IgD-negative memory B cell (primary cell): ENCODE measurements around the gene INAFM2. TPM values are rescaled to one million over a fixed set of nuclear protein-coding genes. Genes with fewer than 3 reads are reported as not detected.

Experiments
- H3K27ac Mint-ChIP-seq, 3 donors: one replicate each; pipeline ENCODE4 v1.8.0; 2020 to 2022; ENCODE audit warnings: mild to moderate bottlenecking in 3 of 3, mixed read lengths in 3 of 3, moderate library complexity in 1 of 3
- H3K27me3 Mint-ChIP-seq: one replicate; pipeline ENCODE4 v1.8.0; 2021; ENCODE audit warnings: mixed read lengths
- H3K36me3 Mint-ChIP-seq: one replicate; pipeline ENCODE4 v1.8.0; 2020; ENCODE audit warnings: mild to moderate bottlenecking, mixed read lengths
- H3K4me1 Mint-ChIP-seq, 3 donors: one replicate each; pipeline ENCODE4 v1.8.0; 2020 to 2022; ENCODE audit warnings: mixed read lengths in 3 of 3, mild to moderate bottlenecking in 1 of 3
- H3K4me3 Mint-ChIP-seq, 4 donors: one replicate each; pipeline ENCODE4 v1.8.0; 2020 to 2022; ENCODE audit warnings: mild to moderate bottlenecking in 4 of 4, mixed read lengths in 4 of 4, moderate library complexity in 3 of 4
- H3K9me3 Mint-ChIP-seq, 3 donors: one replicate each; pipeline ENCODE4 v1.8.0; 2020 to 2021; ENCODE audit warnings: mixed read lengths in 3 of 3, mild to moderate bottlenecking in 1 of 3
- polyA plus RNA-seq: library from polyadenylated mRNA; unstranded; fragments of 300-500 nt; fragmentation: Illumina TruSeq; gene quantifications from one replicate; pipeline ENCODE4 v1.2.3, GENCODE V29; 2021

INAFM2 gene
- polyA plus RNA-seq, 1 donor from 2014 or later: 1.3 TPM

DNA sequence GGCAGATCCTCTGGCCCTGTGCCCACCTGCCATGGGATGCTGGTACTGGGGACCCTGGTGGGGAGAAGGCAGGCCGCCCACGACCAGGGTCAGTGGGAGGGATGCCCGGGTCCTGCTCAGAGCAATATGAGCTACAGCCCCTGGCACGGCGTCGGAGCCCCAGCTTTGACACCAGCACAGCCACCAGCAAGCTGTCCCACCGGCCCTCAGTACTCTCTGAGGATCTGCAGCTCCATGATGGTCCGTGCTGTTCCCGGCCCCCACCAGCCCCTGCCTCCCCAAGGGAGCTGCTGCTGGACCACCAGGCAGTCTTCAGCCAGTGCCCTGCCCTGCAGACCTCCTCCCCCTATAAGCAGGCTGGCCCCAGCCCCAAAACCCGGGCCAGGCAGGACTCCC, 46.0 kb downstream of the INAFM2 start:
- peak overlapping the region in 2 of 4 donors; percentile 11 to 41 for H3K4me3 Mint-ChIP-seq
- no peaks in the 10 kb centered on the region for H3K9me3 Mint-ChIP-seq
- H3K27ac Mint-ChIP-seq: peak overlapping the region in 1 of 3 donors; percentile 2
- H3K27me3 Mint-ChIP-seq: no peaks in the 10 kb centered on the region
- peaks cover 10 to 14% (median 12%) of the 10 kb centered on the region in 3 donors for H3K4me1 Mint-ChIP-seq
- H3K36me3 Mint-ChIP-seq: peaks cover 2% of the 10 kb centered on the region

DNA sequence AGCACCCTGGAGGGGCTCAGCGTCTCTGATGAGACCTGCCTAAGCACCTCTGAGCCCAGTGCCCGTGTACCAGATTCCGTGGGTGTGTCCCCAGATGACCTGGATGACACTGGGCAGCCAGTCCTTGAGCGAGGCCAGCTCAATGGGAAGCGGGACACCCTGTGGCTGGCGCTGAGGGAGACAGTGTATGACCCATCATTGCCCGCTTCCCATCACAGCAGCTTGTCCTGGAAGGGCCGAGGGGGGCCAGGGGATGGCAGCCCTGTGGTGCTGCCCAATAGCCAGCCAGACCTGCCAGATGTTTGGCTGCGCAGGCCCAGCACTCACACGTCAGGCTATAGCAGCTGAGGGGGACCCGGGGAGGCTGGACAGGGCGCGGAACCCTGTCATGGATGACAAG, 46.5 kb downstream of the INAFM2 start:
- no peak overlapping the region for H3K4me3 Mint-ChIP-seq
- peaks cover 2% of the 10 kb centered on the region for H3K36me3 Mint-ChIP-seq
- H3K4me1 Mint-ChIP-seq: peaks cover 10 to 14% (median 12%) of the 10 kb centered on the region in 3 donors
- no peaks in the 10 kb centered on the region for H3K9me3 Mint-ChIP-seq
- H3K27ac Mint-ChIP-seq: no peak overlapping the region
- H3K27me3 Mint-ChIP-seq: no peaks in the 10 kb centered on the region

DNA sequence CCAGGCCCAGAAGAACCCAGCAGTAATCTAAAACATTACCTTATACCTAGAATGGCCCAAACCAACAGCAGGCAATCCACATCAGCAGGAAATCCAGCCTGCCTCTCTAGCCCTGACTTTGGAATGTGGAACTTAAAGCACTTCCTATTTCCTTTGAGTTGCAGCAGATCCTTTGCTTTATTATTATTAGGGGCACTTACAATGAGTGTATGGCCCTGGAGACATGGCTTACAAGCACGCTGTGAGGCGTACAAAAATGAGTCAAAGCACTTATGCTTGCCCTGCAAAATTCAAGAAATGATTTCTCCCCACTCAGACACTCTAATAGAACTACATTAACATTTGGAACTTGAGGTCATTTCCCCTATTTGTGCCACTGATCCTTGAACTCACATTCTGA, 49.5 kb downstream of the INAFM2 start:
- H3K4me3 Mint-ChIP-seq: no peak overlapping the region
- no peaks in the 10 kb centered on the region for H3K36me3 Mint-ChIP-seq
- no peaks in the 10 kb centered on the region for H3K9me3 Mint-ChIP-seq
- H3K4me1 Mint-ChIP-seq: peaks cover 0 to 3% (median 0%) of the 10 kb centered on the region in 3 donors
- no peaks in the 10 kb centered on the region for H3K27me3 Mint-ChIP-seq
- H3K27ac Mint-ChIP-seq: no peak overlapping the region

Other genes with a start within 250 kb of the INAFM2 start
- gene BMF, start 214.8 kb upstream of the INAFM2 start, polyA plus RNA-seq: 5.8 TPM
- 0.55 TPM for gene BUB1B, start 162.6 kb upstream of the INAFM2 start, polyA plus RNA-seq
- gene PAK6, start 84.6 kb upstream of the INAFM2 start, polyA plus RNA-seq: not detected
- gene ANKRD63, start 40.6 kb upstream of the INAFM2 start, polyA plus RNA-seq: not detected
- 20.8 TPM for gene PLCB2, start 15.8 kb upstream of the INAFM2 start, polyA plus RNA-seq
- 0.11 TPM for gene CCDC9B, start 17.2 kb downstream of the INAFM2 start, polyA plus RNA-seq
- gene PHGR1, start 27.3 kb downstream of the INAFM2 start, polyA plus RNA-seq: not detected
- gene DISP2, start 34.5 kb downstream of the INAFM2 start, polyA plus RNA-seq: 0.19 TPM
- gene KNSTRN, start 59.0 kb downstream of the INAFM2 start, polyA plus RNA-seq: 4.6 TPM
- gene IVD, start 82.1 kb downstream of the INAFM2 start, polyA plus RNA-seq: 55.5 TPM
- gene BAHD1, start 117.3 kb downstream of the INAFM2 start, polyA plus RNA-seq: 2.3 TPM
- gene CHST14, start 147.3 kb downstream of the INAFM2 start, polyA plus RNA-seq: 1.8 TPM
- 131 TPM for gene CCDC32, start 241.3 kb downstream of the INAFM2 start, polyA plus RNA-seq
- 19.7 TPM for gene RPUSD2, start 245.6 kb downstream of the INAFM2 start, polyA plus RNA-seq